A673 (cell line): ENCODE data around the gene OR1L8.

Experiments used
- CTCF ChIP-seq: fragments of 300-800, 200-600 bp; sonication (generic); conservative IDR thresholded peaks from 2 replicates; pipeline ENCODE4 v1.5.1; 2017; ENCODE audit warnings: low read depth, mild to moderate bottlenecking, antibody characterized with exemption, low read length, moderate library complexity, mixed read lengths
- EZH2 ChIP-seq: fragments of 200-600 bp; sonication (generic); IDR thresholded peaks from 2 replicates; pipeline ENCODE4 v1.6.1; 2017; ENCODE audit warnings: borderline replicate concordance, low read depth, mild to moderate bottlenecking, mixed read lengths, antibody characterized with exemption, low read length; ENCODE audit not compliant: poor library complexity, severe bottlenecking

GRCh38 chr9:122526602-122527001, 56.6 kb downstream of the OR1L8 start:
- TF ChIP-seq CTCF (no peak), EZH2 (no peak)
